Measurements from ENCODE around the gene CEP85L. TPM values are rescaled to one million over a fixed set of nuclear protein-coding genes. Genes with fewer than 3 reads are reported as not detected.

The CEP85L gene
- total and polyA plus RNA-seq, 2 donors (not counting 1 experiment from before 2014, with no cell fraction given) = 7.3 to 22.0 TPM

DNA sequence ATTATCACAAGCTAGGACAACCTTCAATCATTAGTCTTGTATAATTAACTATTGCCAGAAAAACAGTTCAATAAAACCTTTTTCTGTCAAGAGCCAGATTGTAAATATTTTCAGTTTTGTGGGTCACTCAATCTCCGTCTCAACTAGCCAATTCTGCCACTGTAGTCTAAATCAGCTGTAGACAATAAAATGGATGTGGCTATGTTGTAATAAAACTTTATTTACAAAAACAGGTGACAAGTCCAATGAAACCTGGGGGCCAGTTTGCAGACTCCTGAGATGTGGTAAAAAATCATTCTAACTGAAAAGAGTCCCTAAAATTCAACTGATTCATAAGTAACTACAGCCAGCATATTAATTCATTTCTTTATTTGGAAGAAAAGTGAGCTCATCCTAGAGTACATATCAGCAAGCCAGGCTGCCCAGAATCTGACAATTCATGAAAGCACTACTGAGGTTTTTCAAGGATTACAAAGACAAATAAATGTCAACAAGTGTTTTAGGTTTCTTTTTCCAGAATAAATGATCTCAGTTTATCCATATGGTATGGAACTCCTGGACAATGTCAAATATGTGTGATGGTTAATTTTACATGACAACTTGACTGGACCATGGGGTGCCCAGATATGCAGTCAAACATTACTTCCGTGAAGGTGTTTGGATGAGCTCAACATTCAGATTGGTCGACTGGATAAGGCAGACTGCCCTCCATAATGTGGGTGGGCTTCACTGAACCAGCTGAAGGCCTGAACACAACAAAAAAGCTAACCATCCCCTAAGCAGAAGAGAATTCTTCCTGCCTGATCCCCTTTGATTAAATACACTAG is 15.3 kb downstream of the CEP85L start:
- H4K20me1 ChIP-seq (ENCODE audit: control insufficient read depth, extremely low read depth, insufficient read depth, low read length) = no peaks in the 10 kb centered on the region
- no peak overlapping the region for H3K27ac ChIP-seq (ENCODE audit: insufficient read depth, low read length)
- peak in 1 of 2 donors; percentile 25 for DNase-seq (ENCODE audit: low read depth in 2 of 2)
- H3K79me2 ChIP-seq (ENCODE audit: control insufficient read depth, insufficient read depth, low read length) = peaks cover 70% of the 10 kb centered on the region
- no peak for TF ChIP-seq EZH2 (IDR thresholded peaks at IDR 0.05; ENCODE audit: low read length, missing control alignments)
- TF ChIP-seq, protein P1, sequence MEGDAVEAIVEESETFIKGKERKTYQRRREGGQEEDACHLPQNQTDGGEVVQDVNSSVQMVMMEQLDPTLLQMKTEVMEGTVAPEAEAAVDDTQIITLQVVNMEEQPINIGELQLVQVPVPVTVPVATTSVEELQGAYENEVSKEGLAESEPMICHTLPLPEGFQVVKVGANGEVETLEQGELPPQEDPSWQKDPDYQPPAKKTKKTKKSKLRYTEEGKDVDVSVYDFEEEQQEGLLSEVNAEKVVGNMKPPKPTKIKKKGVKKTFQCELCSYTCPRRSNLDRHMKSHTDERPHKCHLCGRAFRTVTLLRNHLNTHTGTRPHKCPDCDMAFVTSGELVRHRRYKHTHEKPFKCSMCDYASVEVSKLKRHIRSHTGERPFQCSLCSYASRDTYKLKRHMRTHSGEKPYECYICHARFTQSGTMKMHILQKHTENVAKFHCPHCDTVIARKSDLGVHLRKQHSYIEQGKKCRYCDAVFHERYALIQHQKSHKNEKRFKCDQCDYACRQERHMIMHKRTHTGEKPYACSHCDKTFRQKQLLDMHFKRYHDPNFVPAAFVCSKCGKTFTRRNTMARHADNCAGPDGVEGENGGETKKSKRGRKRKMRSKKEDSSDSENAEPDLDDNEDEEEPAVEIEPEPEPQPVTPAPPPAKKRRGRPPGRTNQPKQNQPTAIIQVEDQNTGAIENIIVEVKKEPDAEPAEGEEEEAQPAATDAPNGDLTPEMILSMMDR (conservative IDR thresholded peaks at IDR 0.05 in 1 of 2, IDR thresholded peaks at IDR 0.05 in 1 of 2; ENCODE audit: low read depth in 1 of 2, low read length in 2 of 2) = no peak
- H3K9ac ChIP-seq (ENCODE audit: insufficient read depth, low read length) = no peak overlapping the region
- no peak overlapping the region for H2AFZ ChIP-seq (ENCODE audit: low read length)
- no peaks in the 10 kb centered on the region for H3K27me3 ChIP-seq (ENCODE audit: control insufficient read depth, insufficient read depth, low read length)
- H3K4me1 ChIP-seq (ENCODE audit: control insufficient read depth, extremely low read depth, insufficient read depth, low read length) = no peaks in the 10 kb centered on the region
- H3K36me3 ChIP-seq (ENCODE audit: control insufficient read depth, insufficient read depth, low read length) = no peaks in the 10 kb centered on the region
- H3K4me2 ChIP-seq (ENCODE audit: extremely low read depth, insufficient read depth, low read length) = no peak overlapping the region
- no peak overlapping the region for H3K4me3 ChIP-seq (replicated peaks in 1 of 4; ENCODE audit: control extremely low read depth in 1 of 4, insufficient read depth in 1 of 4, low read depth in 3 of 4, low read length in 4 of 4)
- no peaks in the 10 kb centered on the region for H3K9me3 ChIP-seq (ENCODE audit: control insufficient read depth, insufficient read depth, low read depth, low read length)

DNA sequence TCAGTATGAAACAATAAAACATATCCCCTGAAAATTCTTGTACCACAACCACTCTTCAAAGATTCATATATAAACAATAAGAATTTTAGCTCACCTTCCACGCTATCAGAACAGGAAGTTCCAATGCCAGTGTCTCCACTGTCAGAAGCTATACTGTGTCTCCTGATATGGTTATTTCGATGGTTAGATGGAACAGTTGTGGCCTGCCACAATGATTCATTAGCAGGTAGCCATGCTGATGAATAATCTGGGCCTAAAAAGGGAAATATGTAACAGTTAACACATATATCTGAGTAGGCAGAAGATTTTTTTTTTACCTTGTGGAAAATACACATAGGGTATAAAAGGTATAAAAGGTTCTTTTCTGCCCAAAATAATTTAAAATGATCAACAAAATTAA is 19.0 kb downstream of the CEP85L start:
- TF ChIP-seq EZH2 (IDR thresholded peaks at IDR 0.05; ENCODE audit: low read length, missing control alignments) = no peak
- TF ChIP-seq, protein P1 (conservative IDR thresholded peaks at IDR 0.05 in 1 of 2, IDR thresholded peaks at IDR 0.05 in 1 of 2; ENCODE audit: low read depth in 1 of 2, low read length in 2 of 2) = no peak
- Histone ChIP-seq H3K27ac (ENCODE audit: insufficient read depth, low read length) (no peak overlapping the region), H3K79me2 (ENCODE audit: control insufficient read depth, insufficient read depth, low read length) (peaks cover 67% of the 10 kb centered on the region), H3K4me2 (ENCODE audit: extremely low read depth, insufficient read depth, low read length) (no peak overlapping the region), H2AFZ (ENCODE audit: low read length) (no peak overlapping the region), H3K9me3 (ENCODE audit: control insufficient read depth, insufficient read depth, low read depth, low read length) (no peaks in the 10 kb centered on the region), H3K36me3 (ENCODE audit: control insufficient read depth, insufficient read depth, low read length) (no peaks in the 10 kb centered on the region), H3K27me3 (ENCODE audit: control insufficient read depth, insufficient read depth, low read length) (no peaks in the 10 kb centered on the region), H3K4me3 (replicated peaks in 1 of 4; ENCODE audit: control extremely low read depth in 1 of 4, insufficient read depth in 1 of 4, low read depth in 3 of 4, low read length in 4 of 4) (no peak overlapping the region), H3K4me1 (ENCODE audit: control insufficient read depth, extremely low read depth, insufficient read depth, low read length) (no peaks in the 10 kb centered on the region), H3K9ac (ENCODE audit: insufficient read depth, low read length) (no peak overlapping the region), H4K20me1 (ENCODE audit: control insufficient read depth, extremely low read depth, insufficient read depth, low read length) (no peaks in the 10 kb centered on the region)
- DNase-seq (ENCODE audit: low read depth in 2 of 2) = peak in 1 of 2 donors; percentile 45

DNA sequence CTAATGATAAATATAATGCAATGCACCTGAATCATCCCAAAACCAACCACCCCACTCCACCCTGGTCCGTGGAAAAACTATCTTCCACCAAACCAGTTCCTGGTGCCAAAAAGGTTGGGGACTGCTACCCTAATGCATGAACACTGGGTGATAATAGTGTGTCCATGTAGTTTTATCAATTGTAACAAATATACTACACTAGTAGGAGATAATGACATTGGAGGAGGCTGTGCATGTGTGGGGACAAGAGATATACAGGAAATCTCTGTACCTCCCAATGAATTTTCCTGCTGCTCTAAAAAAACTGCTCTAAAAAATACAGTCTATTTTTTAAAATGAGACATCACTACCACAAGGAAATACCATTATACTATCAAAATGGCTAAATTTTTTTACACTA is 20.5 kb downstream of the CEP85L start:
- Histone ChIP-seq H3K27me3 (ENCODE audit: control insufficient read depth, insufficient read depth, low read length) (no peaks in the 10 kb centered on the region), H3K9me3 (ENCODE audit: control insufficient read depth, insufficient read depth, low read depth, low read length) (no peaks in the 10 kb centered on the region), H3K36me3 (ENCODE audit: control insufficient read depth, insufficient read depth, low read length) (no peaks in the 10 kb centered on the region), H3K79me2 (ENCODE audit: control insufficient read depth, insufficient read depth, low read length) (peaks cover 64% of the 10 kb centered on the region), H3K4me2 (ENCODE audit: extremely low read depth, insufficient read depth, low read length) (no peak overlapping the region), H2AFZ (ENCODE audit: low read length) (no peak overlapping the region), H3K9ac (ENCODE audit: insufficient read depth, low read length) (no peak overlapping the region), H3K4me3 (replicated peaks in 1 of 4; ENCODE audit: control extremely low read depth in 1 of 4, insufficient read depth in 1 of 4, low read depth in 3 of 4, low read length in 4 of 4) (no peak overlapping the region), H3K27ac (ENCODE audit: insufficient read depth, low read length) (no peak overlapping the region), H4K20me1 (ENCODE audit: control insufficient read depth, extremely low read depth, insufficient read depth, low read length) (no peaks in the 10 kb centered on the region), H3K4me1 (ENCODE audit: control insufficient read depth, extremely low read depth, insufficient read depth, low read length) (no peaks in the 10 kb centered on the region)
- TF ChIP-seq, protein P1 (conservative IDR thresholded peaks at IDR 0.05 in 1 of 2, IDR thresholded peaks at IDR 0.05 in 1 of 2; ENCODE audit: low read depth in 1 of 2, low read length in 2 of 2) = no peak
- TF ChIP-seq EZH2 (IDR thresholded peaks at IDR 0.05; ENCODE audit: low read length, missing control alignments) = no peak
- DNase-seq (ENCODE audit: low read depth in 2 of 2) = no peak

Data from fibroblast of lung (primary cell).